Calu3 (cell line): ENCODE measurements around the gene HES3. TPM values are rescaled to one million over a fixed set of nuclear protein-coding genes. Genes with fewer than 3 reads are reported as not detected.

Experiments
- BruUV-seq: library from RNA; stranded (reverse); fragments of 400-500 nt; replicated peaks from 2 replicates; lab custom pipeline; 2021; lab: Mats Ljungman, UMichigan
- CTCF ChIA-PET: fragments of 300-600 bp; sonication (Branson Sonifier 250); formaldehyde crosslinking; loops from one replicate; lab custom pipeline; 2022; ENCODE audit warnings: antibody characterized with exemption; lab: Charles Lee
- DNase-seq: peaks from one replicate; pipeline ENCODE4 v3.0.0; 2022
- H3K27ac Mint-ChIP-seq: one replicate; pipeline ENCODE4 v1.8.0; 2022; ENCODE audit warnings: mixed read lengths; ENCODE audit not compliant: unreplicated experiment
- H3K27me3 Mint-ChIP-seq: one replicate; pipeline ENCODE4 v1.8.0; 2022; ENCODE audit warnings: mixed read lengths; ENCODE audit not compliant: unreplicated experiment
- H3K36me3 Mint-ChIP-seq: one replicate; pipeline ENCODE4 v1.8.0; 2022; ENCODE audit warnings: mild to moderate bottlenecking, moderate library complexity, mixed read lengths; ENCODE audit not compliant: insufficient read depth, unreplicated experiment
- H3K4me1 Mint-ChIP-seq: one replicate; pipeline ENCODE4 v1.8.0; 2022; ENCODE audit warnings: mild to moderate bottlenecking, low read depth, mixed read lengths; ENCODE audit not compliant: unreplicated experiment
- H3K4me3 Mint-ChIP-seq: one replicate; pipeline ENCODE4 v1.8.0; 2022; ENCODE audit warnings: mild to moderate bottlenecking, low read depth, moderate library complexity, mixed read lengths; ENCODE audit not compliant: unreplicated experiment
- H3K9me3 Mint-ChIP-seq: one replicate; pipeline ENCODE4 v1.8.0; 2022; ENCODE audit warnings: low read depth, mixed read lengths; ENCODE audit not compliant: unreplicated experiment
- intact Hi-C: fragments of 100-400 bp; cut with micrococcal nuclease; formaldehyde crosslinking; loops from one replicate; pipeline ENCODE4 v1.10.0; 2022; ENCODE audit not compliant: unreplicated experiment
- total RNA-seq: library from RNA; stranded (reverse); gene quantifications from 2 replicates; pipeline ENCODE4 v1.2.3, GENCODE V29; 2022
- TF ChIP-seq, protein P1 (sequence below): fragments of 200-600 bp; IDR thresholded peaks from one replicate; pipeline ENCODE4 v1.8.0; 2022; ENCODE audit warnings: antibody characterized with exemption; ENCODE audit not compliant: unreplicated experiment

The HES3 gene
- total RNA-seq, 1 experiment from 2014 or later, result not detected

DNA sequence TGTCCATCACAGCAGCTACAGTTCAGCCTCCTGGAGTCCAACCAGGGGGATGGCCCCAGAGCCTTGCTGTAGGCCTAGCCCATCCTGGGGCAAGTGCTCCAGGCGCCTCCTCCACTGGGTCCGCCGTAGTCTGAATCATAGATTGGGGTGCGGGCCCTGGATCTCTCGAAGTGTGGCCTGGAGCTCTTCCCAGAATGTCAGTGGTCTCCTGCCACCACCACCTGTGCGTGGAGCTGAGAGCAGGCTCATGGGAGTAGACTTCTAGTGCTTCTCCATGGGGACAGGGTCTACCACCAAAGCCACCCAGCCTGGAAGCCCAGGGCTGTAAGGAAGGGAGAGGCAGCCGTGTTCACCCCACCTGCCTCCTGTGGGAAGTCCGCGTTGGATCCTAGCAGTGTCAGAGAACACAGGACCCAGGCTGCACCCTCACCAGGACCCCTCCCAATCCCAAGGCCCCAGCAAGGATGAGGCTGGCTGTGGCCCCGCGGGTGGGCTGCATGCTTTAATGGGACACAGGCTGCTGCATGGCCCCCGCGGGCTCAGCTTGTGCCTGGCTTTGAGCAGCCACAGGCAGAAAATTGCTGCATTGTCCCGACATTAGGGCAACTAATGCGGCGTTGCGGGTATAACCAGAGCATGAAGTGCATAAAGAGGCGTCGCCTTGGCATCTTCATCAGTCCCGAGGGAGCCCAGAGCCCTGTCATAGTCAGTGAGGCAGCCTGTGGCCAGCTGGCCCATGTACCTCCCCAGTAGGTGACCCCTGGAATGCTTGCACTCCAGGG is 735 bp upstream of the HES3 start:
- no peak for DNase-seq
- TF ChIP-seq, protein P1, sequence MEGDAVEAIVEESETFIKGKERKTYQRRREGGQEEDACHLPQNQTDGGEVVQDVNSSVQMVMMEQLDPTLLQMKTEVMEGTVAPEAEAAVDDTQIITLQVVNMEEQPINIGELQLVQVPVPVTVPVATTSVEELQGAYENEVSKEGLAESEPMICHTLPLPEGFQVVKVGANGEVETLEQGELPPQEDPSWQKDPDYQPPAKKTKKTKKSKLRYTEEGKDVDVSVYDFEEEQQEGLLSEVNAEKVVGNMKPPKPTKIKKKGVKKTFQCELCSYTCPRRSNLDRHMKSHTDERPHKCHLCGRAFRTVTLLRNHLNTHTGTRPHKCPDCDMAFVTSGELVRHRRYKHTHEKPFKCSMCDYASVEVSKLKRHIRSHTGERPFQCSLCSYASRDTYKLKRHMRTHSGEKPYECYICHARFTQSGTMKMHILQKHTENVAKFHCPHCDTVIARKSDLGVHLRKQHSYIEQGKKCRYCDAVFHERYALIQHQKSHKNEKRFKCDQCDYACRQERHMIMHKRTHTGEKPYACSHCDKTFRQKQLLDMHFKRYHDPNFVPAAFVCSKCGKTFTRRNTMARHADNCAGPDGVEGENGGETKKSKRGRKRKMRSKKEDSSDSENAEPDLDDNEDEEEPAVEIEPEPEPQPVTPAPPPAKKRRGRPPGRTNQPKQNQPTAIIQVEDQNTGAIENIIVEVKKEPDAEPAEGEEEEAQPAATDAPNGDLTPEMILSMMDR, result no peak
- no peaks in the 10 kb centered on the region for H3K4me1 Mint-ChIP-seq
- H3K9me3 Mint-ChIP-seq, result no peaks in the 10 kb centered on the region
- peaks cover 56% of the 10 kb centered on the region for H3K27me3 Mint-ChIP-seq
- no TSS peak for BruUV-seq
- no peak overlapping the region for H3K4me3 Mint-ChIP-seq
- no peak overlapping the region for H3K27ac Mint-ChIP-seq
- CTCF ChIA-PET, result no interaction called here
- intact Hi-C loops, result loop anchor here (10.0 kb wide), 1 partner anchor 162 kb away; no protein-coding TSS in a partner anchor
- peaks cover 7% of the 10 kb centered on the region for H3K36me3 Mint-ChIP-seq

DNA sequence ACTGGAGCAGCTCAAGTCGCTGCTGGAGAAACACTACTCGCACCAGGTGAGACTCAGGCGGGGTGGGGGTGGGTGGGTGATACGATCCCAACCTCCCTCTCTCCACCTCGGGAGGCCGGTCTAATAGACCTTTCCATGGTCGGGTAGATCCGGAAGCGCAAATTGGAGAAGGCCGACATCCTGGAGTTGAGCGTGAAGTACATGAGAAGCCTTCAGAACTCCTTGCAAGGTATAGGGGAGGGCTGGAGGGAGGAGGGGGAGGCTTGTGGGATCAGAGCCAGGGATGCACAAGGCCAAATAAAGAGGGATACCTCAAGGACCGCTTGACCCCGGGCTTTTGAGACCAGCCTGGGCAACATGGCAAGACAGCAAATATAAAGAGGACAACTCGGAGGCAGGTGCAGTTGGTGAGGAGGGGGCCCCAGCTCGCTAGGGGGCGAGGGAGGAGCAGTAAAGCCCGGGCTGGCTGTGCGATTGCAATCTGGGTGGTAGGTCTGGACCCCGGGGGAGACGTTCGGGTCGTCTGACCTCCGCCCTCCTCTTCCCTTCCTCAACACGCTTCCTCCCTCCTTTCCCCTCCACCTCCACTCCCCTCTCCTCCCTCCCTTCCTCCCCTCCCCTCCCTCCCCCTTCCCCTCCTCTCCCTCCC is 546 bp downstream of the HES3 start:
- intact Hi-C loops, result loop anchor here (2.0 to 10.0 kb wide), 4 partner anchors 136 to 193 kb away; no protein-coding TSS in a partner anchor
- TF ChIP-seq, protein P1, result no peak
- H3K4me3 Mint-ChIP-seq, result no peak overlapping the region

DNA sequence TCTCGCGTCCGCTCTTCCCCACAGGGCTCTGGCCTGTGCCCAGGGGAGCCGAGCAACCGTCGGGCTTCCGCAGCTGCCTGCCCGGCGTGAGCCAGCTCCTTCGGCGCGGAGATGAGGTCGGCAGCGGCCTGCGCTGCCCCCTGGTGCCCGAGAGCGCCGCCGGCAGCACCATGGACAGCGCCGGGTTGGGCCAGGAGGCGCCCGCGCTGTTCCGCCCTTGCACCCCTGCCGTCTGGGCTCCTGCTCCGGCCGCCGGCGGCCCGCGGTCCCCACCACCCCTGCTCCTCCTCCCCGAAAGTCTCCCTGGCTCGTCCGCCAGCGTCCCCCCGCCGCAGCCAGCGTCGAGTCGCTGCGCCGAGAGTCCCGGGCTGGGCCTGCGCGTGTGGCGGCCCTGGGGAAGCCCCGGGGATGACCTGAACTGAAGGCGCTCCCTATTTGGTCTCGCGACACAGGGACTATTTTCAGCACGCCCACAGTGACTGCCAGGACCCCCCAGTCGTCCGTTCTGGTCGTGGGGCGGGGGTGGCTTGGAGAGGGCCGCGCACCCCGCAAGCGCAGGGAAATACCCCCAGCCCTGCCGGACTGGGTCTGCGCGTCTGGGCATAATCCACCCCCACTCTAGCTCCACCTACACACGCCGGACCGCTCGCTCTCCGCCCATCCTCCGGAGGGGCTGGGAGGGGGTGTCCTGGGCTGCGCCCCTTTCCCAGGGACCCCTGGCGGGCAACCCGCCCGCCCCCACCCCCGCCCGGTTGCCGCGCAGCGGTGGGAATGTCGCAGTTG is 1.3 kb downstream of the HES3 start:
- TF ChIP-seq, protein P1, result peak; percentile 81
- DNase-seq, result peak; percentile 85
- intact Hi-C loops, result loop anchor here (2.0 to 10.0 kb wide), 4 partner anchors 136 to 192 kb away; no protein-coding TSS in a partner anchor
- BruUV-seq, result no TSS peak
- Mint-ChIP-seq H3K36me3 (peaks cover 8% of the 10 kb centered on the region), H3K4me3 (no peak overlapping the region), H3K27ac (no peak overlapping the region), H3K9me3 (no peaks in the 10 kb centered on the region), H3K4me1 (no peaks in the 10 kb centered on the region), H3K27me3 (peaks cover 61% of the 10 kb centered on the region)
- CTCF ChIA-PET, result interaction anchor here (0.6 to 1.8 kb wide), 13 partner anchors 10 to 621 kb away, joined by 3 to 19 read pairs (median 4); partner anchors contain the start of genes ICMT and RNF207

More for the DNA sequence above, 546 bp downstream of the HES3 start:
- Mint-ChIP-seq H3K27ac (no peak overlapping the region), H3K36me3 (peaks cover 8% of the 10 kb centered on the region), H3K27me3 (peaks cover 61% of the 10 kb centered on the region), H3K4me1 (no peaks in the 10 kb centered on the region), H3K9me3 (no peaks in the 10 kb centered on the region)
- BruUV-seq, result no TSS peak
- CTCF ChIA-PET, result interaction anchor here (0.7 to 1.8 kb wide), 10 partner anchors 9 to 210 kb away, joined by 3 to 19 read pairs (median 4); partner anchors contain the start of genes ICMT and RNF207
- no peak for DNase-seq
